ENCODE results near the gene EMILIN1. TPM values are rescaled to one million over a fixed set of nuclear protein-coding genes. Genes with fewer than 3 reads are reported as not detected.
A peak's percentile ranks its signal among the peaks of the same experiment; 100 is the strongest.

EMILIN1 gene
- total RNA-seq, 6 experiments from 2014 or later: 7.2 to 26.1 (median 21.0) TPM

DNA sequence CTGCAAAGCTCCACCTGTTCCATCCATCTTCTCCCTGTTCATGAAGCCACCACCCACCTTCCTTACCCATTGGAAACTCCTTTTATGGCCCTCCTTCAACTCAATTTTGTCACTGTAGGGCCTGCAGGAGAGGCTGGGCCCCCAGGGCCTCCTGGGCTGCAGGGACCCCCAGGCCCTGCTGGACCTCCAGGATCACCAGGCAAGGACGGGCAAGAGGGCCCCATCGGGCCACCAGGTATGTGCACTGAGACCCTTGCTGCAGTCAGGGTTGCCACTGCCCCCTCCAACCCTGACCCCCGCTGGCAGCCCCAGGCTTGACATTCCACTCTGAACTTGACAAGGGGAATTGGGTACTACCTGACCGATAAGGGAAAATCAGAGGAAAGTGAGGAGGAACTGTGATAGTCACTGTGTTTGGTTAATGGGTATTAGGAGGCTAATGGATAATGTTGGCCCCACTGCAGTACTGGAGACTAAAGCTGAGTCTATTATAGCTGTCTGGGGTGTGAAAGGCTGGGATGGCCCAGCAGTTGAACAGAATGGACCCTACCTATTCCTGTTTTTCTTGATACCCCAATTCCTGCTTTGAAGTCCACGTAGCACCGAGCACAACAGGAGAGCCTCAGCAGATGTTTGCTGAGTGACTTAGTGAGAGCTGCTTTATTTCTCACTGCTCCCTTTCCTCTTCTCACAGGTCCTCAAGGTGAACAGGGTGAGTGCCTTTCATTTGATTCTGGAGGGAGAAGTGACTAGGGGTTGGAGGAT, 6.1 kb downstream of the EMILIN1 start:
- no peak for TF ChIP-seq POLR2A (IDR thresholded peaks at IDR 0.05)
- TF ChIP-seq, protein P1, sequence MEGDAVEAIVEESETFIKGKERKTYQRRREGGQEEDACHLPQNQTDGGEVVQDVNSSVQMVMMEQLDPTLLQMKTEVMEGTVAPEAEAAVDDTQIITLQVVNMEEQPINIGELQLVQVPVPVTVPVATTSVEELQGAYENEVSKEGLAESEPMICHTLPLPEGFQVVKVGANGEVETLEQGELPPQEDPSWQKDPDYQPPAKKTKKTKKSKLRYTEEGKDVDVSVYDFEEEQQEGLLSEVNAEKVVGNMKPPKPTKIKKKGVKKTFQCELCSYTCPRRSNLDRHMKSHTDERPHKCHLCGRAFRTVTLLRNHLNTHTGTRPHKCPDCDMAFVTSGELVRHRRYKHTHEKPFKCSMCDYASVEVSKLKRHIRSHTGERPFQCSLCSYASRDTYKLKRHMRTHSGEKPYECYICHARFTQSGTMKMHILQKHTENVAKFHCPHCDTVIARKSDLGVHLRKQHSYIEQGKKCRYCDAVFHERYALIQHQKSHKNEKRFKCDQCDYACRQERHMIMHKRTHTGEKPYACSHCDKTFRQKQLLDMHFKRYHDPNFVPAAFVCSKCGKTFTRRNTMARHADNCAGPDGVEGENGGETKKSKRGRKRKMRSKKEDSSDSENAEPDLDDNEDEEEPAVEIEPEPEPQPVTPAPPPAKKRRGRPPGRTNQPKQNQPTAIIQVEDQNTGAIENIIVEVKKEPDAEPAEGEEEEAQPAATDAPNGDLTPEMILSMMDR (IDR thresholded peaks at IDR 0.05): no peak

DNA sequence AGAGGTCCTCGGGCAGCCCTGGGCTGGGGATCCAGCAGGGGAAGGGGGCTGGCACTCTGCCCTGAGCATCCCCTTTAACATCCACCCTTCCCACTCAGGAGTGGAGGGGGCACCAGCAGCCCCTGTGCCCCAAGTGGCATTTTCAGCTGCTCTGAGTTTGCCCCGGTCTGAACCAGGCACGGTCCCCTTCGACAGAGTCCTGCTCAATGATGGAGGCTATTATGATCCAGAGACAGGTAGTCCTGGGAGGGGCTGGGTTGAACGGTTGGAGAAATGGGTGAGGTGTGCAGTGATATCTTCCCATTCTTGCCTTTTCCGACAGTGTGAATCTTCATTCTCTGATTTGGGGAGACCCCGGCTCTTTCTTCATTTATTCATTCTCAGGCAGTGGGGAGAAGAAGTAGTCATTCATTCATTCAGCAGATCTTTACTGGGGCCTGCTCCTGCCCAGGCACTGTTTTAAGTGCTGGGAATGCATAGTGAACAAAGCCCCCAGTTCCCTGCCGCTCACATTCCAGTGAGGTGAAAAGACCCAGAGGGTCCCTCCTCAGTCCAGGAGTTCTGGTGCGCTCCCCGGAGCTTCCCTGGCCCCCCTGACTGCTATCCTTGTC, 6.8 kb downstream of the EMILIN1 start:
- Histone ChIP-seq H3K27me3 (no peaks in the 10 kb centered on the region), H3K4me3 (peak overlapping the region in 2 of 3 donors; percentile 64 to 77), H3K4me1 (peaks cover 0 to 19% (median 6%) of the 10 kb centered on the region in 4 donors), H3K27ac (peak overlapping the region in 2 of 3 donors; percentile 59 to 80), H3K36me3 (no peaks in the 10 kb centered on the region), H3K9me3 (no peaks in the 10 kb centered on the region)
- intact Hi-C loops (cut with DNase I): loop anchor here in 1 of 2 donors (10.0 kb wide), 2 partner anchors 60 to 120 kb away; no protein-coding TSS in a partner anchor
- TF ChIP-seq, protein P1 (IDR thresholded peaks at IDR 0.05): no peak
- no peak for TF ChIP-seq POLR2A (IDR thresholded peaks at IDR 0.05)
- 44% methylated on average over 9 of the region's 10 CpGs for WGBS (ENCODE audit: insufficient coverage, low coverage, low lambda C conversion rate, missing lambda C conversion rate)
- ATAC-seq: no peak
- peak in 1 of 3 donors; percentile 26 for DNase-seq

More for the DNA sequence above, 6.1 kb downstream of the EMILIN1 start:
- Histone ChIP-seq H3K27me3 (no peaks in the 10 kb centered on the region), H3K36me3 (no peaks in the 10 kb centered on the region), H3K4me1 (peaks cover 0 to 16% (median 5%) of the 10 kb centered on the region in 4 donors), H3K4me3 (no peak overlapping the region), H3K9me3 (no peaks in the 10 kb centered on the region), H3K27ac (no peak overlapping the region)
- intact Hi-C loops (cut with DNase I): loop anchor here in 1 of 2 donors (10.0 kb wide), 2 partner anchors 60 to 120 kb away; no protein-coding TSS in a partner anchor
- WGBS (ENCODE audit: insufficient coverage, low coverage, low lambda C conversion rate, missing lambda C conversion rate): 93% methylated on average over 3 of the region's 6 CpGs
- ATAC-seq (no peak), DNase-seq (no peak)

DNA sequence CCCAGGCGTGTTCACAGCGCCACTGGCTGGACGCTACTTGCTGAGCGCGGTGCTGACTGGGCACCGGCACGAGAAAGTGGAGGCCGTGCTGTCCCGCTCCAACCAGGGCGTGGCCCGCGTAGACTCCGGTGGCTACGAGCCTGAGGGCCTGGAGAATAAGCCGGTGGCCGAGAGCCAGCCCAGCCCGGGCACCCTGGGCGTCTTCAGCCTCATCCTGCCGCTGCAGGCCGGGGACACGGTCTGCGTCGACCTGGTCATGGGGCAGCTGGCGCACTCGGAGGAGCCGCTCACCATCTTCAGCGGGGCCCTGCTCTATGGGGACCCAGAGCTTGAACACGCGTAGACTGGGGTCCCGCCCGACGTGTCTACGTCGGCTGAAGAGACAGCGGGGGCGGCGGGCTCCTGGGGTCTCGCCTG, 7.3 kb downstream of the EMILIN1 start:
- 0% methylated on average over 6 of the region's 38 CpGs for WGBS (ENCODE audit: insufficient coverage, low coverage, low lambda C conversion rate, missing lambda C conversion rate)
- H3K36me3 ChIP-seq: no peaks in the 10 kb centered on the region
- peak; percentile 84 to 87 (median 86) for DNase-seq
- peak overlapping the region; percentile 52 to 77 (median 64) for H3K4me3 ChIP-seq
- H3K27ac ChIP-seq: peak overlapping the region; percentile 59 to 80 (median 75)
- no peaks in the 10 kb centered on the region for H3K27me3 ChIP-seq
- H3K9me3 ChIP-seq: no peaks in the 10 kb centered on the region
- intact Hi-C loops (cut with DNase I): loop anchor here in 1 of 2 donors (10.0 kb wide), 2 partner anchors 61 to 121 kb away; no protein-coding TSS in a partner anchor
- peak; percentile 43 to 52 (median 46) for ATAC-seq
- no peak for TF ChIP-seq POLR2A (IDR thresholded peaks at IDR 0.05)
- TF ChIP-seq, protein P1 (IDR thresholded peaks at IDR 0.05): peak; percentile 29 to 53 (median 52)
- peaks cover 0 to 24% (median 7%) of the 10 kb centered on the region in 4 donors for H3K4me1 ChIP-seq

DNA sequence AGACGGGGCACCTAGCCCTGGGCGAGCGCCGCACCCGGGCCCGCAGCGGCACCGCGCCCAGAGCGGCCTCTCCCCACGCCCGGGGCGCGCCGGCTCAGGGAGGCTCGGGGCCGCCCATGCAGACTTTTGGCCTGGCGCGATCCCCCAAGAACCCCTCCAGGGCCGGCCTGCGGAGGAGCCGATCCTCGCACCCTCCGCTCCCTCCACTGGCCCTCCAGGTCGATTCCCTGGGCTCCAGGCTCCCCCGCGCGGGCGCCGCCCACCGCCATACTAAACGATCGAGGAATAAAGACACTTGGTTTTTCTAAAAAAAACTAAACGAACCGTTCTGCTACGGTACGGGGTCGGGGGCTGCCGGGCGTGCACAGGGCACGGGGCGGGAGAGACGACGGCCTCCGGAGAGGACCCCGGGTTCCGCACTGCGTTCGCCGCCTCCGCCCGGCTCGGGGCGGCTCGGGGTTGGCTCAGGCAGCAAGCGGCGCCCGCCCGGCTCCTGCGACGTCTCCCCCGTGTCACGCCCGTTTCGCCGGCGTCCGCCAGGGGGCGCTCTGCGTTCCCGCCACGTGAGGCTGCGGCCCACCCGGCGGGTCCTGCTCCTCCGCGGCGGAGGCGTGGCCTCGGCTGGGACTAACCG, 7.8 kb downstream of the EMILIN1 start:
- peaks cover 0 to 30% (median 7%) of the 10 kb centered on the region in 4 donors for H3K4me1 ChIP-seq
- TF ChIP-seq, protein P1 (IDR thresholded peaks at IDR 0.05): peak; percentile 87 to 98 (median 93)
- TF ChIP-seq POLR2A (IDR thresholded peaks at IDR 0.05): peak; percentile 58
- intact Hi-C loops (cut with DNase I): loop anchor here in 1 of 2 donors (10.0 kb wide), 2 partner anchors 61 to 121 kb away; no protein-coding TSS in a partner anchor
- no peaks in the 10 kb centered on the region for H3K36me3 ChIP-seq
- H3K9me3 ChIP-seq: no peaks in the 10 kb centered on the region
- H3K27ac ChIP-seq: peak overlapping the region; percentile 59 to 80 (median 75)
- DNase-seq (peak; percentile 96 to 97 (median 97)), ATAC-seq (peak; percentile 67 to 86 (median 78))
- peak overlapping the region; percentile 52 to 77 (median 64) for H3K4me3 ChIP-seq
- H3K27me3 ChIP-seq: no peaks in the 10 kb centered on the region
- 0% methylated on average over 4 of the region's 81 CpGs for WGBS (ENCODE audit: insufficient coverage, low coverage, low lambda C conversion rate, missing lambda C conversion rate)

Data from right lobe of liver (tissue), 6 donors.